Smooth muscle cell (in vitro differentiated cells): Measurements from ENCODE around the gene ABHD2. TPM values are rescaled to one million over a fixed set of nuclear protein-coding genes. Genes with fewer than 3 reads are reported as not detected.

Experiments used
- DNase-seq: peaks from one replicate; lab custom pipeline; 2025; ENCODE audit not compliant: unreplicated experiment; lab: John Stamatoyannopoulos, UW
- H2AFZ ChIP-seq: fragments of 200-600 bp; sonication (generic); 2 replicates; pipeline ENCODE4 v1.6.0; 2016; ENCODE audit warnings: antibody characterized with exemption, low read depth, mild to moderate bottlenecking
- H3F3A ChIP-seq: fragments of 200-600 bp; sonication (generic); 2 replicates; pipeline ENCODE4 v1.6.0; 2017; ENCODE audit warnings: antibody characterized with exemption, low read depth
- H3K27ac ChIP-seq: fragments of 200-600 bp; sonication (generic); 2 replicates; pipeline ENCODE4 v1.5.1; 2016; ENCODE audit warnings: low read depth, mild to moderate bottlenecking
- H3K27me3 ChIP-seq: fragments of 200-600 bp; sonication (generic); 2 replicates; pipeline ENCODE4 v1.6.1; 2016; ENCODE audit warnings: low read depth, mild to moderate bottlenecking
- H3K36me3 ChIP-seq: fragments of 200-600 bp; sonication (generic); 2 replicates; pipeline ENCODE4 v1.5.1; 2016; ENCODE audit warnings: low read depth
- H3K4me1 ChIP-seq: fragments of 200-600 bp; sonication (generic); 2 replicates; pipeline ENCODE4 v1.5.1; 2016; ENCODE audit warnings: low read depth
- H3K4me2 ChIP-seq: fragments of 200-600 bp; sonication (generic); 2 replicates; pipeline ENCODE4 v1.6.0; 2016; ENCODE audit warnings: mild to moderate bottlenecking
- H3K4me3 ChIP-seq: fragments of 200-600 bp; sonication (generic); 2 replicates; pipeline ENCODE4 v1.5.1; 2016; ENCODE audit warnings: mild to moderate bottlenecking
- H3K79me2 ChIP-seq: fragments of 200-600 bp; sonication (generic); 2 replicates; pipeline ENCODE4 v1.6.0; 2016; ENCODE audit warnings: low read depth, mild to moderate bottlenecking
- H3K9ac ChIP-seq: fragments of 200-600 bp; sonication (generic); 2 replicates; pipeline ENCODE4 v1.6.0; 2016; ENCODE audit warnings: low read depth
- H3K9me3 ChIP-seq: fragments of 200-600 bp; sonication (generic); replicated peaks from 2 replicates; pipeline ENCODE4 v1.5.1; 2016; ENCODE audit warnings: low read depth
- H4K20me1 ChIP-seq: fragments of 200-600 bp; sonication (generic); 2 replicates; pipeline ENCODE4 v1.6.0; 2016; ENCODE audit warnings: low read depth
- WGBS: methylation state at CpG from one replicate; pipeline ENCODE4 v1.1.7; 2016; ENCODE audit warnings: low lambda C conversion rate; 5-methylcytosine and 5-hydroxymethylcytosine counted together
- polyA plus RNA-seq: library from polyadenylated mRNA; unstranded; fragments of >200 nt; fragmentation: Nextera tagmentation; extraction: Ambion mirVana; gene quantifications from 2 replicates; pipeline ENCODE4 v1.2.1, GENCODE V29; 2016
- total RNA-seq: library from RNA; depleted of rRNA; stranded (reverse); fragments of >200 nt; gene quantifications from 2 replicates; pipeline ENCODE4 v1.2.3, GENCODE V29; 2014
- TF ChIP-seq, protein P1 (sequence below): fragments of 200-600 bp; sonication (generic); IDR thresholded peaks from 2 replicates; pipeline ENCODE4 v1.5.1; 2017; ENCODE audit warnings: borderline replicate concordance, mild to moderate bottlenecking, antibody characterized with exemption; ENCODE audit not compliant: insufficient read depth, poor library complexity, severe bottlenecking

The ABHD2 gene
- total and polyA plus RNA-seq, 2 experiments from 2014 or later: 9.4 to 23.9 TPM

DNA sequence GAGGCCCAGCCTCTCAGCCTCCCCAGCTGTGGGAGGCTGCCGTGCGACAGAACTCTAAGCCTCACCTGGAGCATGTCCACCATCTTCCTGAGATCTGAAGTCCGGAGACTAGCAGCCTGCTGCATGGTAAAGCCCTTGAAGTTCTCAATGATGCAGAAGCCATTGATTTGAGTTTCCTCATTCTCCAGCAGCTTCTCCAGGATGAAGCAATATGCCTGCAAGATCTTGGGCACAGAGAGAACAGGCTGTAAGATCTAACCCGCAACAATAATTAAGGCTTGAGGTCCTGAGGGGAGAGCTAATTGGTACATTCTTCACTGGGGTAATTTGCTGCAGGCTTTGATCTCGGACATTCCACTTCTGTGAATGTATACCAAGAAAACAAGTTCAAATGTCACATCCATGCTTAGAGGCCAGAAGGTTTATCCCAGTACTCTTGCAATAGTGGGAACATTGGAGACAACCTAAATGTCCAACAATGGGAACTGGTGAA is 123.5 kb downstream of the ABHD2 start:
- H3K27me3 ChIP-seq: no peaks in the 10 kb centered on the region
- WGBS: 80% methylated on average over 5 of the region's 5 CpGs
- no peaks in the 10 kb centered on the region for H3F3A ChIP-seq
- H4K20me1 ChIP-seq: no peaks in the 10 kb centered on the region
- H3K4me3 ChIP-seq: no peak overlapping the region
- no peaks in the 10 kb centered on the region for H3K79me2 ChIP-seq
- H3K4me2 ChIP-seq: no peak overlapping the region
- no peaks in the 10 kb centered on the region for H3K9me3 ChIP-seq
- no peak overlapping the region for H3K9ac ChIP-seq
- TF ChIP-seq, protein P1, sequence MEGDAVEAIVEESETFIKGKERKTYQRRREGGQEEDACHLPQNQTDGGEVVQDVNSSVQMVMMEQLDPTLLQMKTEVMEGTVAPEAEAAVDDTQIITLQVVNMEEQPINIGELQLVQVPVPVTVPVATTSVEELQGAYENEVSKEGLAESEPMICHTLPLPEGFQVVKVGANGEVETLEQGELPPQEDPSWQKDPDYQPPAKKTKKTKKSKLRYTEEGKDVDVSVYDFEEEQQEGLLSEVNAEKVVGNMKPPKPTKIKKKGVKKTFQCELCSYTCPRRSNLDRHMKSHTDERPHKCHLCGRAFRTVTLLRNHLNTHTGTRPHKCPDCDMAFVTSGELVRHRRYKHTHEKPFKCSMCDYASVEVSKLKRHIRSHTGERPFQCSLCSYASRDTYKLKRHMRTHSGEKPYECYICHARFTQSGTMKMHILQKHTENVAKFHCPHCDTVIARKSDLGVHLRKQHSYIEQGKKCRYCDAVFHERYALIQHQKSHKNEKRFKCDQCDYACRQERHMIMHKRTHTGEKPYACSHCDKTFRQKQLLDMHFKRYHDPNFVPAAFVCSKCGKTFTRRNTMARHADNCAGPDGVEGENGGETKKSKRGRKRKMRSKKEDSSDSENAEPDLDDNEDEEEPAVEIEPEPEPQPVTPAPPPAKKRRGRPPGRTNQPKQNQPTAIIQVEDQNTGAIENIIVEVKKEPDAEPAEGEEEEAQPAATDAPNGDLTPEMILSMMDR: no peak
- no peak overlapping the region for H2AFZ ChIP-seq
- H3K4me1 ChIP-seq: no peaks in the 10 kb centered on the region
- DNase-seq: no peak
- H3K27ac ChIP-seq: no peak overlapping the region
- no peaks in the 10 kb centered on the region for H3K36me3 ChIP-seq

DNA sequence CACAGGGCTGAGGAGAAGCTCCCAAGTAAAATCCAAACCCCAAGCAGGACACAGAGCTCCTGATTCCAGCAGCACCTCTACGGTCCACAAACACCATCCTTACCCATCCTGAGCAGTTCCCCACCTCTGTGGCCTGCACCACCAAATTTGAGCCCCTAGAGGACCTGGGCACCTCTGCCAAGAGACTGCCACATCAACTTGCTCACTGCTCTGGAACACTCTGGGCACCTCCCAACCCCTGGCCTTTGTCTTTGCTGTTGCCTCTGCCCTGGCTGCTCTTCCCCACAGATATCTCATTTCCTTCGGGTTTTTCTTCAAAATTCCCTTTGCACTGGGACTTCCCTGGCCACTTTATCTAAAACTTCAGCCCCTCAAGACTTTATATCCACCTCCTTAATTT is 127.4 kb downstream of the ABHD2 start:
- WGBS: 81% methylated on average over 2 of the region's 2 CpGs

DNA sequence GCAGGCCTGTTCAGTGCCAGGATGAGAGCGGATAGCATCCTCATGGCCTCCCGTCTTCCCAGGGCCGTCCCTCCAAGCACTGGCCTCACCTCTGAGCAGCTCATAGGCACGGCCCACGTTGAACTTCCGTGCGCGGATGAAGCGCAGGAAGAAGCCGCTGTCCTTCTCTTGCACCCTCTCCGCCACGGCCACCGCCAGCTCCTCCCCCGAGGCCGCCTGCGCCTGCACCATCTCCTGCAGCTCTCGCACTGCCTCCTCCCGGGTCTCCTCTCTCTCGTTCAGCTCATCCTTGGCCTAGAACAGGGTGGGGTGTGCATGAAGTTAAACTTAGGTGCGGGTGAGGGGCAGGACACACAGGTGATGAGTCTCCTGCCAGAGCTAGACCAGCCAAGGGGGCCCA is 128.8 kb downstream of the ABHD2 start:
- no peak overlapping the region for H3K9ac ChIP-seq
- no peaks in the 10 kb centered on the region for H3K36me3 ChIP-seq
- peaks cover 4% of the 10 kb centered on the region for H3K4me1 ChIP-seq
- no peak overlapping the region for H3K27ac ChIP-seq
- DNase-seq: no peak
- H3K79me2 ChIP-seq: no peaks in the 10 kb centered on the region
- WGBS: 94% methylated on average over 20 of the region's 20 CpGs
- no peaks in the 10 kb centered on the region for H3K9me3 ChIP-seq
- no peak overlapping the region for H3K4me2 ChIP-seq
- H4K20me1 ChIP-seq: no peaks in the 10 kb centered on the region
- no peaks in the 10 kb centered on the region for H3F3A ChIP-seq
- TF ChIP-seq, protein P1: no peak
- no peak overlapping the region for H3K4me3 ChIP-seq
- peaks cover 14% of the 10 kb centered on the region for H3K27me3 ChIP-seq
- H2AFZ ChIP-seq: no peak overlapping the region

More for the DNA sequence above, 127.4 kb downstream of the ABHD2 start:
- Histone ChIP-seq H3K4me1 (no peaks in the 10 kb centered on the region), H2AFZ (no peak overlapping the region), H4K20me1 (no peaks in the 10 kb centered on the region), H3K4me3 (no peak overlapping the region), H3K9ac (no peak overlapping the region), H3K79me2 (no peaks in the 10 kb centered on the region), H3F3A (no peaks in the 10 kb centered on the region), H3K27me3 (peaks cover 14% of the 10 kb centered on the region), H3K27ac (no peak overlapping the region), H3K9me3 (no peaks in the 10 kb centered on the region), H3K4me2 (no peak overlapping the region), H3K36me3 (no peaks in the 10 kb centered on the region)
- TF ChIP-seq, protein P1: no peak
- no peak for DNase-seq

DNA sequence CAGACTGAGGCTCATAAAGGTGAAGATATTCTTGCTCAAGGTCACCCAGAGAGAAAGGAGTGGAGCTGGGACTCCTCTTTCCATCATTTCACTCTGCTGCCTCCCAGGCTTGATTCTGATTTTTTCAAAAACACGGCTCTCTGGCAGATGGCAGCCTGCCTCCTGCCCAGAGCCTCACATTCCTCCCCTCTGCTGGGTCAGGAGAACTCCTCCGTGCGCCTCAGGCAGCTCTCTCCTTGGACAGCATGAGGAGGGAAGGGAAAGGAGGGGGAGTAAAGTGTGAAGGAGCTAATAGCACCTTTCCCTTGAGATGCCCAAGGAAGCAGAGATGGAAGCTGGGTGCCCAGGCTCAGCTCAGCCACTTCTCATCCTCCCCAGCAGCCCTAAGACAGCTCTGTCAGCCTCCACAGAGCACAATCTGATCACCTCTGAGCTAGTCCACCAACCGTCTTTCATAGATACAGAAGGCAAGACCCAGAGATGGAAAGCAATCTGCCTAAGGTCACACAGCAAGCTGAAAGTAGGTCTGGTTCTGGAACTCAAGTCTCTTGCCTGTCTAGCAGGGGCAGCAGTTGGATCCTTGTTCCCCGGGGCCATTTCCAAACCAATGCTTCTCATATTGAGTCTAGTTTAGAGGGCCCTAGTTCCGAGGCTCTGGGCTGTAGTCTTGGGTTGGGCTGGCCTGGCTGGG is 129.6 kb downstream of the ABHD2 start:
- DNase-seq: no peak
- no peaks in the 10 kb centered on the region for H3K79me2 ChIP-seq
- H3F3A ChIP-seq: no peaks in the 10 kb centered on the region
- WGBS: 74% methylated on average over 6 of the region's 6 CpGs
- H3K27ac ChIP-seq: no peak overlapping the region
- no peak overlapping the region for H2AFZ ChIP-seq
- peaks cover 4% of the 10 kb centered on the region for H3K4me1 ChIP-seq
- H3K36me3 ChIP-seq: no peaks in the 10 kb centered on the region
- H3K27me3 ChIP-seq: peaks cover 14% of the 10 kb centered on the region
- no peaks in the 10 kb centered on the region for H4K20me1 ChIP-seq
- no peak overlapping the region for H3K4me3 ChIP-seq
- no peak overlapping the region for H3K4me2 ChIP-seq
- TF ChIP-seq, protein P1: no peak
- H3K9me3 ChIP-seq: no peaks in the 10 kb centered on the region
- H3K9ac ChIP-seq: no peak overlapping the region
